ENCODE data around the gene ZSCAN30.
A peak's percentile ranks its signal among the peaks of the same experiment; 100 is the strongest.
"Not testable (repeated sequence)": the region's sequence is repeated elsewhere in the genome, so short reads cannot be mapped to it uniquely, and the experiment has no call there.

ZSCAN30 gene

GRCh38 chr18:35236571-35237363 lies 53.3 kb downstream of the ZSCAN30 start:
- TF ChIP-seq CTCF (IDR thresholded peaks at IDR 0.05; ENCODE audit: insufficient read depth, missing control alignments) = no peak
- FAIRE-seq (peak; percentile 25), DNase-seq (ENCODE audit: insufficient read length, low spot score) (no peak)

DNA sequence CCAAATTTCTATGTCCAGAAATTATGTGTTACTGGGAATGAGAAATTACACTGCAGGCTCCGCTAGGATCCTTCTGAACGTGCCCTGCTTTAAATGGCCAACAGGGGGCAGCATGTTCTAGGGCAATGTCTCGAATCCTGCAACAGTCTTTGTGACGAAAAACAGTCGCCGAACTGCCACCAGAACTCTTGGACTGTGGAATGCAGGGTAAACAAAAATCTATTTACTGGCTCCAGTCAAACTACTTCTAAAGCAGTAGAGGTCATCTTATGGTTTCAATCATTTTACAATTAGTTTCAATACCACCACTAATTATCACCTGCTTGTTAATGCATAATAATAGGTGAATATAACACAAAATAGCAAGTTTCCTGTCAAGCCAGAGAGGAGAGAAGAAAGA lies 59.0 kb downstream of the ZSCAN30 start:
- TF ChIP-seq CTCF (IDR thresholded peaks at IDR 0.05; ENCODE audit: insufficient read depth, missing control alignments) = peak; percentile 89
- FAIRE-seq = peak; percentile 85
- peak; percentile 41 for DNase-seq (ENCODE audit: insufficient read length, low spot score)

DNA sequence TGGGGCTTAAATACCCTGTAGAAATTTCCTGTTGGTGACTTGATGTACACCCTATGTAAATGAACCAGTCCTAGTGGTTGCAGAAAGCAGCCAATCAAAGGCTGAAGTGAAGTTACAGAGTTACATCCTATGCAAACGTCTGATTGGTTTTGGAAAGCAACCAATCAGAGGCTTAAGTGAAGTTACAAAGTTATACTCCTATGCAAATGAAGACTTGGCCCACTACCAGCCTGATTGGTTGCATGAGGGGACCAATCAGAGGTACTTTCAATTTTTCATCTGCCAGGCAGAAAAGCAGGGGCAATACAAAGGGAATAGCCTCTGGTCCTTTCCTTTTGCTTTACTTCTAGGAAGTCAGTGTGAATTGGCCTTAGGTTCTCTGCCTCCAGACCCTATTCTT lies 62.8 kb downstream of the ZSCAN30 start:
- FAIRE-seq = no peak
- TF ChIP-seq CTCF (IDR thresholded peaks at IDR 0.05; ENCODE audit: insufficient read depth, missing control alignments) = no peak
- no peak for DNase-seq (ENCODE audit: insufficient read length, low spot score)

DNA sequence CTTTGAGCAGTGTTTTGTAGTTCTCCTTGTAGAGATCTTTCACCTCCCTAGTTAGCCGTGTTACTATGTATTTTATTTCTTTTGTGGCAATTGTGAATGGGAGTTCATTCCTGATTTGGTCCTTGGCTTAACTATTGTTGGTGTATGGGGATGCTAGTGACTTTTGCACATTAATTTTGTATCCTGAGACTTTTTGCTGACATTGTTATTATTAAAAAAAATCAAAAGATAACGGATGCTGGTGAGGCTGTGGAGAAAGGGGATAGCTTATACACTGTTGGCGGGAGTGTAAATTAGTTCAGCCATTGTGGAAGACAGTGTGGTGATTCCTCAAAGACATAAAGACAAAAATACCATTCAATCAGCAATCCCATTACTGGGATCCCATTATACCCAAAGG lies 66.2 kb downstream of the ZSCAN30 start:
- no peak for TF ChIP-seq CTCF (IDR thresholded peaks at IDR 0.05; ENCODE audit: insufficient read depth, missing control alignments)
- DNase-seq (ENCODE audit: insufficient read length, low spot score) = no peak
- no peak for FAIRE-seq

DNA sequence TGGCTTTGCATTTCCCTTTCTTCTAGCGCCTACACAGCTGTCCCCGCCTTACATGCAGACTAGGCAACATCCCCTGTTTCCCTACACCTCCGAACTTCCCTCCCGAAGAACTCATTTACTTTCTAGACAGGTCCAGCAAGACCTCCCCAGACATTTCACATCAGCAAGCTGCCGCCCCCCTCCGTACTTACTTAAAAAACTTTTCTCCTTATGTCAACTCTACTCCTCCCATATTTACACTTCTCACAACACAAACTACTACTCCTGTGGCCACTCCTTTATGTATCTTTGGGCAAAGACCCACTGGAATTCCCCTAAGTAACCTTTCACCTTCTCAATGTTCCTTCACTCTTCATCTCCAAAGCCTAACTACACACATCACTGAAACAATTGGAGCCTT lies 69.6 kb downstream of the ZSCAN30 start:
- FAIRE-seq (no peak), DNase-seq (ENCODE audit: insufficient read length, low spot score) (no peak)
- TF ChIP-seq CTCF (IDR thresholded peaks at IDR 0.05; ENCODE audit: insufficient read depth, missing control alignments) = no peak

GRCh38 chr18:35219331-35219730 lies 70.7 kb downstream of the ZSCAN30 start:
- not testable (repeated sequence) for FAIRE-seq; DNase-seq (ENCODE audit: insufficient read length, low spot score)

DNA sequence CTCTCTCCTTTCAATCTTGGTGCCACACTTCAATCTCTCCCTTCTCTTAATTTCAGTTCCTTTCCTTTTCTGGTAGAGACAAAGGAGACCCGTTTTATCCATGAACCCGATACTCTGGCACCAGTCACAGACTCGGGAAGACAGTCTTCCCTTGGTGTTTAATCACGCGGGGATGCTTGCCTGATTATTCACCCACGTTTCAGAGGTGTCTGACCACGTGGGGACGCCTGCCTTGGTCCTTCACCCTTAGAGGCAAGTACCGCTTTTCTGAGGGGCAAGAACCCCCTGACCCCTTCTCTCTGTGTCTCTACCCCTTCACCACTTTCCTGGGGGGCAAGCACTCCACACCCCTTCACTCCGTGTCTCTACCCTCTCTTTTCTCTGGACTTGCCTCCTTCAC lies 73.4 kb downstream of the ZSCAN30 start:
- FAIRE-seq; DNase-seq (ENCODE audit: insufficient read length, low spot score): not testable (repeated sequence)

DNA sequence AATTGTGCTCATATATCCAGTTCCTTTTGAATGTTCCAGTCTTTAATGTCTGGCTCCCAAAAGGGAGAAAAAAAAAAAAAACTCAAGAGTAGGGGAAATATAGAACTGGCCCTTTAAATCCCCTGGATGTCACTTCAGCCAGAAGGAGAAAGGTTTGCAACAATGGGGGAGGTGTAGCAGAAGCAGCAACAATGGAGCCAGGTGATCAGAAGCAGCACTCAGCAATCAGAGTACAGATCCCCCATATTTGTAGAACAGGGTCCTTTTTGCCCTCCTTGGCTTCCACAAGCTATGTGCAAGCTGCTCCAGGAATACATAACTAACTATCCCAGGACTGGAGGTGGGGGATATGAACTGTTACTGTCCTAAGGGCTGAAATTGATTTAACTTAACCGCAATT lies 75.0 kb downstream of the ZSCAN30 start:
- FAIRE-seq (no peak), DNase-seq (ENCODE audit: insufficient read length, low spot score) (no peak)

DNA sequence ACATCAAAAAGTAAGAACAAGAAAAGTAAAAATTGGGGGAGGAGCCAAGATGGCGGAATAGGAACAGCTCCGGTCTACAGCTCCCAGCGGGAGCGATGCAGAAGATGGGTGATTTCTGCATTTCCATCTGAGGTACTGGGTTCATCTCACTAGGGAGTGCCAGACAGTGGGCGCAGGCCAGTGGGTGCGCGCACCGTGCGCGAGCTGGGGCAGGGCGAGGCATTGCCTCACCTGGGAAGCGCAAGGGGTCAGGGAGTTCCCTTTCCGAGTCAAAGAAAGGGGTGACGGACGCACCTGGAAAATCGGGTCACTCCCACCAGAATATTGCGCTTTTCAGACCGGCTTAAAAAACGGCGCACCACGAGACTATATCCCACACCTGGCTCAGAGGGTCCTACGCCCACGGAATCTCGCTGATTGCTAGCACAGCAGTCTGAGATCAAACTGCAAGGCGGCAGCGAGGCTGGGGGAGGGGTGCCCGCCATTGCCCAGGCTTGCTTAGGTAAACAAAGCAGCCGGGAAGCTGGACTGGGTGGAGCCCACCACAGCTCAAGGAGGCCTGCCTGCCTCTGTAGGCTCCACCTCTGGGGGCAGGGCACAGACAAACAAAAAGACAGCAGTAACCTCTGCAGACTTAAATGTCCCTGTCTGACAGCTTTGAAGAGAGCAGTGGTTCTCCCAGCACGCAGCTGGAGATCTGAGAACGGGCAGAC lies 84.1 kb downstream of the ZSCAN30 start:
- not testable (repeated sequence) for FAIRE-seq; DNase-seq (ENCODE audit: insufficient read length, low spot score)

More for the DNA sequence above, 75.0 kb downstream of the ZSCAN30 start:
- no peak for TF ChIP-seq CTCF (IDR thresholded peaks at IDR 0.05; ENCODE audit: insufficient read depth, missing control alignments)
